HL-60 (cell line): ENCODE results near the gene COG2.

Experiments
- CTCF ChIP-seq: IDR thresholded peaks from one replicate; pipeline ENCODE4 v1.5.1; 2011; ENCODE audit warnings: low read length, control low read depth, inconsistent platforms; ENCODE audit not compliant: insufficient read depth
- POLR2AphosphoS5 ChIP-seq: IDR thresholded peaks from 2 replicates; pipeline ENCODE4 v1.6.1; 2012; ENCODE audit warnings: low read depth
- REST ChIP-seq: IDR thresholded peaks from 2 replicates; pipeline ENCODE4 v1.6.1; 2012; ENCODE audit warnings: low read depth; ENCODE audit not compliant: insufficient replicate concordance

- TF ChIP-seq CTCF (no peak), REST (no peak), POLR2AphosphoS5 (no peak)
Observed at GRCh38 chr1:230595181-230595580, 47.1 kb upstream of the COG2 start.
